Measurements from ENCODE around the gene PLA2G4A. TPM values are rescaled to one million over a fixed set of nuclear protein-coding genes. Genes with fewer than 3 reads are reported as not detected.

The PLA2G4A gene
- total RNA-seq, 1 experiment from 2014 or later = 8.6 TPM

DNA sequence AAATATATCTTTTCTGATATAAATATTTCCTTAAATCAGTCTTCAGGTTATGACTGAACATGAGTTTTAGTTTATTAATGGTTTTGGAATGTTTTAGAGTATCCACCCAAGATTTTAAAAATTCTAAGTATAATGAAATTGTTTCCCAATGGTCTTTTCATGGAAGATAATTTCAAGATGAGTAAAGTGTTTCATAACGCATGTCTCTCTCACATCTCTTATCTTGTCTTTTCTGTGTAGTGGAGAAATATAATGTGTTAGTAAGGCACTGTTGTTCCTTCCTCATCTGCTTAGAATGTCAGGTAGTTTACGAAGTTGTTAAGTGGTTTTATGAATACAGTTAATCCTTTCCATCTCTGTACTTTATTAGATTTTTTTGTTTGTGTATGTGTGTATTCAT, 49.6 kb downstream of the PLA2G4A start:
- no peak for TF ChIP-seq FOSL1 (IDR thresholded peaks at IDR 0.05; ENCODE audit: low read depth)
- no peak for TF ChIP-seq ZFX (IDR thresholded peaks at IDR 0.05)
- no peak for TF ChIP-seq TCF7L2 (IDR thresholded peaks at IDR 0.05; ENCODE audit: borderline replicate concordance, extremely low read depth, insufficient read depth, insufficient read length)
- TF ChIP-seq CEBPB (IDR thresholded peaks at IDR 0.05; ENCODE audit: low read depth) = no peak
- TF ChIP-seq RAD21 (IDR thresholded peaks at IDR 0.05; ENCODE audit: low read depth) = no peak
- Histone ChIP-seq H3K9me2 (ENCODE audit: insufficient read depth) (no peaks in the 10 kb centered on the region), H3K4me2 (ENCODE audit: low read length) (no peak overlapping the region), H3K4me1 (ENCODE audit: control insufficient read depth in 1 of 2, insufficient read depth in 2 of 2, low read length in 2 of 2) (no peaks in the 10 kb centered on the region), H4K20me1 (ENCODE audit: insufficient read depth) (no peaks in the 10 kb centered on the region), H3K9me3 (ENCODE audit: control insufficient read depth in 1 of 2, insufficient read depth in 1 of 2, low read depth in 1 of 2, low read length in 2 of 2) (no peaks in the 10 kb centered on the region), H3K9ac (ENCODE audit: low read length) (no peak overlapping the region), H3K27ac (ENCODE audit: low read depth, low read length) (no peak overlapping the region), H3K4me3 (replicated peaks in 1 of 2; ENCODE audit: low read depth in 1 of 2, low read length in 2 of 2) (no peak overlapping the region), H3K27me3 (ENCODE audit: insufficient read depth, low read length) (no peaks in the 10 kb centered on the region), H3K79me2 (ENCODE audit: insufficient read depth, low read length) (no peaks in the 10 kb centered on the region), H3K36me3 (ENCODE audit: control insufficient read depth in 1 of 2, insufficient read depth in 2 of 2, low read length in 2 of 2) (no peaks in the 10 kb centered on the region), H2AFZ (ENCODE audit: low read depth, low read length, poor library complexity, severe bottlenecking) (no peak overlapping the region)
- no peak for DNase-seq (ENCODE audit: low read depth, low spot score)
- ChIA-PET RAD21 (ENCODE audit: low non-redundant PET in 1 of 2, low total read pairs in 2 of 2, uncharacterized antibody in 2 of 2, unreplicated experiment in 2 of 2) (no interaction called here), POLR2A (no interaction called here), CTCF (no interaction called here)
- BruUV-seq (replicated peaks) = no TSS peak
- intact Hi-C loops (cut with micrococcal nuclease) = no loop called here
- no peak for ATAC-seq

DNA sequence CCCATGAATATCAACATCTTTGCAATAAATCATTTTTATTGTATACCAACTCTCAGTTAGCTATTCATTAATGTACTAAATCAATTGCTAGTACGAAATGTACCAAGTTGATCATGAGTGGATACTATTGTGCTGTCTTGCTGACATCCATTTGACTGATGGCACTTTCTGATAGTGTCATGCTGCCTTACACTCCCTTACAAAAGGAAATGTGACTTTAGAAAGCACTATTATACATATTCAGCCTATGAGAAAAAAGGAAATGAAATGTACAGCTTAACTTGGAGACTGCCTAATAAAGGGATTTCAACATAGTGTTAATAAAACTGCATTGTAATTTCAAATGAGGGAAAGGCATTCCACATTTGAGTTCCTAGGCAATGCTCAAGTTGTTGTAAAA, 52.2 kb downstream of the PLA2G4A start:
- no peak overlapping the region for H3K4me3 ChIP-seq (replicated peaks in 1 of 2; ENCODE audit: low read depth in 1 of 2, low read length in 2 of 2)
- no peak overlapping the region for H2AFZ ChIP-seq (ENCODE audit: low read depth, low read length, poor library complexity, severe bottlenecking)
- CTCF ChIA-PET = no interaction called here
- H3K9me3 ChIP-seq (ENCODE audit: control insufficient read depth in 1 of 2, insufficient read depth in 1 of 2, low read depth in 1 of 2, low read length in 2 of 2) = no peaks in the 10 kb centered on the region
- intact Hi-C loops (cut with micrococcal nuclease) = no loop called here
- no peaks in the 10 kb centered on the region for H3K9me2 ChIP-seq (ENCODE audit: insufficient read depth)
- no peaks in the 10 kb centered on the region for H4K20me1 ChIP-seq (ENCODE audit: insufficient read depth)
- H3K4me1 ChIP-seq (ENCODE audit: control insufficient read depth in 1 of 2, insufficient read depth in 2 of 2, low read length in 2 of 2) = no peaks in the 10 kb centered on the region
- H3K27ac ChIP-seq (ENCODE audit: low read depth, low read length) = no peak overlapping the region
- no peak overlapping the region for H3K4me2 ChIP-seq (ENCODE audit: low read length)
- no peak overlapping the region for H3K9ac ChIP-seq (ENCODE audit: low read length)
- no TSS peak for BruUV-seq (replicated peaks)
- TF ChIP-seq TCF7L2 (IDR thresholded peaks at IDR 0.05; ENCODE audit: borderline replicate concordance, extremely low read depth, insufficient read depth, insufficient read length) (no peak), SP1 (IDR thresholded peaks at IDR 0.05; ENCODE audit: low read depth) (no peak), POLR2AphosphoS5 (IDR thresholded peaks at IDR 0.05; ENCODE audit: low read depth, low read length) (no peak), CBX3 (IDR thresholded peaks at IDR 0.05; ENCODE audit: low read depth) (no peak), EZH2 (IDR thresholded peaks at IDR 0.05) (no peak), SIN3A (IDR thresholded peaks at IDR 0.05; ENCODE audit: low read depth) (no peak), ZBTB33 (IDR thresholded peaks at IDR 0.05; ENCODE audit: extremely low read depth, insufficient replicate concordance, low read length) (no peak), SRF (IDR thresholded peaks at IDR 0.05; ENCODE audit: low read depth) (no peak), CEBPB (IDR thresholded peaks at IDR 0.05; ENCODE audit: low read depth) (no peak), EZH2phosphoT487 (IDR thresholded peaks at IDR 0.05; ENCODE audit: borderline replicate concordance) (no peak), POLR2A (IDR thresholded peaks at IDR 0.05; ENCODE audit: borderline replicate concordance, extremely low read depth, insufficient read depth, insufficient read length) (no peak)
- TF ChIP-seq, protein P1, sequence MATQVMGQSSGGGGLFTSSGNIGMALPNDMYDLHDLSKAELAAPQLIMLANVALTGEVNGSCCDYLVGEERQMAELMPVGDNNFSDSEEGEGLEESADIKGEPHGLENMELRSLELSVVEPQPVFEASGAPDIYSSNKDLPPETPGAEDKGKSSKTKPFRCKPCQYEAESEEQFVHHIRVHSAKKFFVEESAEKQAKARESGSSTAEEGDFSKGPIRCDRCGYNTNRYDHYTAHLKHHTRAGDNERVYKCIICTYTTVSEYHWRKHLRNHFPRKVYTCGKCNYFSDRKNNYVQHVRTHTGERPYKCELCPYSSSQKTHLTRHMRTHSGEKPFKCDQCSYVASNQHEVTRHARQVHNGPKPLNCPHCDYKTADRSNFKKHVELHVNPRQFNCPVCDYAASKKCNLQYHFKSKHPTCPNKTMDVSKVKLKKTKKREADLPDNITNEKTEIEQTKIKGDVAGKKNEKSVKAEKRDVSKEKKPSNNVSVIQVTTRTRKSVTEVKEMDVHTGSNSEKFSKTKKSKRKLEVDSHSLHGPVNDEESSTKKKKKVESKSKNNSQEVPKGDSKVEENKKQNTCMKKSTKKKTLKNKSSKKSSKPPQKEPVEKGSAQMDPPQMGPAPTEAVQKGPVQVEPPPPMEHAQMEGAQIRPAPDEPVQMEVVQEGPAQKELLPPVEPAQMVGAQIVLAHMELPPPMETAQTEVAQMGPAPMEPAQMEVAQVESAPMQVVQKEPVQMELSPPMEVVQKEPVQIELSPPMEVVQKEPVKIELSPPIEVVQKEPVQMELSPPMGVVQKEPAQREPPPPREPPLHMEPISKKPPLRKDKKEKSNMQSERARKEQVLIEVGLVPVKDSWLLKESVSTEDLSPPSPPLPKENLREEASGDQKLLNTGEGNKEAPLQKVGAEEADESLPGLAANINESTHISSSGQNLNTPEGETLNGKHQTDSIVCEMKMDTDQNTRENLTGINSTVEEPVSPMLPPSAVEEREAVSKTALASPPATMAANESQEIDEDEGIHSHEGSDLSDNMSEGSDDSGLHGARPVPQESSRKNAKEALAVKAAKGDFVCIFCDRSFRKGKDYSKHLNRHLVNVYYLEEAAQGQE (IDR thresholded peaks at IDR 0.05; ENCODE audit: low read depth) = no peak
- TF ChIP-seq, protein P2, sequence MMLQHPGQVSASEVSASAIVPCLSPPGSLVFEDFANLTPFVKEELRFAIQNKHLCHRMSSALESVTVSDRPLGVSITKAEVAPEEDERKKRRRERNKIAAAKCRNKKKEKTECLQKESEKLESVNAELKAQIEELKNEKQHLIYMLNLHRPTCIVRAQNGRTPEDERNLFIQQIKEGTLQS (IDR thresholded peaks at IDR 0.05) = no peak
- H3K36me3 ChIP-seq (ENCODE audit: control insufficient read depth in 1 of 2, insufficient read depth in 2 of 2, low read length in 2 of 2) = no peaks in the 10 kb centered on the region
- POLR2A ChIA-PET = no interaction called here
- no peaks in the 10 kb centered on the region for H3K79me2 ChIP-seq (ENCODE audit: insufficient read depth, low read length)
- RAD21 ChIA-PET (ENCODE audit: low non-redundant PET in 1 of 2, low total read pairs in 2 of 2, uncharacterized antibody in 2 of 2, unreplicated experiment in 2 of 2) = no interaction called here
- H3K27me3 ChIP-seq (ENCODE audit: insufficient read depth, low read length) = no peaks in the 10 kb centered on the region
- no peak for DNase-seq (ENCODE audit: low read depth, low spot score)
- ATAC-seq = no peak
